GM23338 (cell line): ENCODE measurements around the gene C10orf53.

ENCODE experiments used
- CREB1 ChIP-seq: fragments of 250-450 bp; sonication (Bioruptor Pico); IDR thresholded peaks from 2 replicates; pipeline ENCODE4 v1.5.0; 2020; ENCODE audit warnings: low read depth, mild to moderate bottlenecking, moderate library complexity
- CTCF ChIP-seq, 2 experiments: fragments of 200-600 bp in 1 of 2; sonication (generic) in 1 of 2; conservative IDR thresholded peaks; 2 replicates each; pipeline versions ENCODE4 v1.5.1 to v1.6.1; 2016 to 2017; ENCODE audit warnings: antibody characterized with exemption in 2 of 2, low read depth in 2 of 2, mild to moderate bottlenecking in 2 of 2, moderate library complexity in 1 of 2
- EZH2 ChIP-seq: fragments of 200-600 bp; sonication (generic); IDR thresholded peaks from one replicate; pipeline ENCODE4 v1.8.0; 2017; ENCODE audit warnings: antibody characterized with exemption, mild to moderate bottlenecking, low read depth; ENCODE audit not compliant: unreplicated experiment
- EZH2phosphoT487 ChIP-seq: fragments of 200-600 bp; sonication (generic); IDR thresholded peaks from one replicate; pipeline ENCODE4 v1.8.1; 2018; ENCODE audit warnings: antibody characterized with exemption; ENCODE audit not compliant: unreplicated experiment
- JUNB ChIP-seq: IDR thresholded peaks from one replicate; pipeline ENCODE4 v1.6.1; 2016; ENCODE audit warnings: antibody characterized with exemption; ENCODE audit not compliant: unreplicated experiment
- NANOG ChIP-seq: IDR thresholded peaks from 2 replicates; pipeline ENCODE4 v1.6.1; 2016; ENCODE audit warnings: antibody characterized with exemption, borderline replicate concordance
- POLR2AphosphoS5 ChIP-seq: IDR thresholded peaks from 2 replicates; pipeline ENCODE4 v1.6.1; 2016; ENCODE audit warnings: antibody characterized with exemption, low read depth
- REST ChIP-seq: IDR thresholded peaks from one replicate; pipeline ENCODE4 v1.6.1; 2018; ENCODE audit warnings: antibody characterized with exemption; ENCODE audit not compliant: unreplicated experiment
- STAT1 ChIP-seq: IDR thresholded peaks from one replicate; pipeline ENCODE4 v1.6.1; 2016; ENCODE audit warnings: antibody characterized with exemption; ENCODE audit not compliant: unreplicated experiment
- ZNF114 ChIP-seq: fragments of 250-450 bp; sonication (Bioruptor Pico); IDR thresholded peaks from 2 replicates; pipeline ENCODE4 v1.5.0; 2020; ENCODE audit warnings: mild to moderate bottlenecking, moderate library complexity
- ZNF331 ChIP-seq: fragments of 250-450 bp; sonication (Bioruptor Pico); IDR thresholded peaks from 2 replicates; pipeline ENCODE4 v1.5.0; 2020; ENCODE audit warnings: low read depth, mild to moderate bottlenecking, moderate library complexity
- TF ChIP-seq, protein P1 (sequence below): IDR thresholded peaks from 2 replicates; pipeline ENCODE4 v1.6.1; 2016; ENCODE audit warnings: antibody characterized with exemption

GRCh38 chr10:49651917-49652316 is 27.5 kb upstream of the C10orf53 start:
- TF ChIP-seq EZH2 (no peak), CTCF (conservative IDR thresholded peaks at IDR 0.05; ENCODE audit: low read depth in 2 of 2) (no peak), EZH2phosphoT487 (no peak), NANOG (no peak), POLR2AphosphoS5 (no peak), CREB1 (no peak), REST (no peak), JUNB (no peak), STAT1 (no peak), ZNF331 (CRISPR knock-in tag) (no peak), ZNF114 (CRISPR knock-in tag) (no peak)
- TF ChIP-seq, protein P1, sequence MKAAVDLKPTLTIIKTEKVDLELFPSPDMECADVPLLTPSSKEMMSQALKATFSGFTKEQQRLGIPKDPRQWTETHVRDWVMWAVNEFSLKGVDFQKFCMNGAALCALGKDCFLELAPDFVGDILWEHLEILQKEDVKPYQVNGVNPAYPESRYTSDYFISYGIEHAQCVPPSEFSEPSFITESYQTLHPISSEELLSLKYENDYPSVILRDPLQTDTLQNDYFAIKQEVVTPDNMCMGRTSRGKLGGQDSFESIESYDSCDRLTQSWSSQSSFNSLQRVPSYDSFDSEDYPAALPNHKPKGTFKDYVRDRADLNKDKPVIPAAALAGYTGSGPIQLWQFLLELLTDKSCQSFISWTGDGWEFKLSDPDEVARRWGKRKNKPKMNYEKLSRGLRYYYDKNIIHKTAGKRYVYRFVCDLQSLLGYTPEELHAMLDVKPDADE: no peak
